ENCODE data around the gene RABGAP1L. TPM values are rescaled to one million over a fixed set of nuclear protein-coding genes. Genes with fewer than 3 reads are reported as not detected.
"Not testable (repeated sequence)": the region's sequence is repeated elsewhere in the genome, so short reads cannot be mapped to it uniquely, and the experiment has no call there.

Gene RABGAP1L
- total RNA-seq, 1 experiment from 2014 or later = 14.2 TPM

DNA sequence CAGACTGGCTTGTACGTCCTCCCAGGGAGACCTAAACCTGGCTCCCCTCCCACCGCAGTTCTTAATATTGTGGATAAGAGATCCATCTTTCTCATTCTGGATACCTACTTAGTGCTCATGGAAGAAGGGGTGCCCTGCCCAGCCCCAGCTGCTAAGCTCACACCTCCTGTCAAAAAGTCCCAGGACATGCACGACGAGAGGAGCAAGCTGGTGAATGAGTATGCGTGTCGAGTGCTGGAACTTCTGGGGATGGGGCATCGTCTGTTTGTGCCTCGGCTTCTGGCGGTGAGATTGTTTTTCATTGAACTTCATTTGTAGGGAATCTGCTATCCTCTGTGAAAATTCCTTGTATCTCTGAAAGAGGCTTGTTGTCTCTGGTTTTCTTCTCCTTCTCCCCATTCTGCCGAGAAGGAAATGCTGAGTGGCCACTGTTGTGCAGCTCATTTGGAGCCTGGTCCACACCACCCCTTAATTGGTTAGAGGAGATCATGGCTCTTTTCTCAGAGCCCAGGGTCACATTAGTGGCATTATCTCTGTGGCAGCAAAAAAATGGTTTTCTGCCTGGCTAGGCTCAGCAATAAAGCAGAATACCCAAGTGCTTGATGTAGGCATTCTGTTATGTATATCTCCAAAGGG lies 641.0 kb downstream of the RABGAP1L start:
- peak; percentile 37 for DNase-seq (ENCODE audit: low read depth)

DNA sequence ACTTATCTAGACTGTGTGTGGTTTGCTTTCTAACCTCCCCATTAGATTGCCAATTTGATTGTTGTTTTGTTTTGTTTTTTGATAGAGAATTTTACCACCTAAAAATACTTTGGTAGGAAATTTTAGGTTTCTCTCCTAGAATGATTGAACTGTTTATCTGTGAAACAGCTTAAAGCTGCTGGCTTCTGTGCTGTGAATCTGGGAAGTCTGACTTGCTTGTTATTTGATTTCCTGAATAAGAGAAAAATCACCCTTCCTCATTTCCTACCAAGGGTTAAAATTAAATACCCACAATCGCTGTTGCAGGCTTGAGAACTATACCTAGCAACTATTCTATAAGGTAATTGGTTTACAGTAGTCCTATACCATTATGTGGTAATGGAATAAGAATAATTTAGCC lies 641.6 kb downstream of the RABGAP1L start:
- no peak for DNase-seq (ENCODE audit: low read depth)

DNA sequence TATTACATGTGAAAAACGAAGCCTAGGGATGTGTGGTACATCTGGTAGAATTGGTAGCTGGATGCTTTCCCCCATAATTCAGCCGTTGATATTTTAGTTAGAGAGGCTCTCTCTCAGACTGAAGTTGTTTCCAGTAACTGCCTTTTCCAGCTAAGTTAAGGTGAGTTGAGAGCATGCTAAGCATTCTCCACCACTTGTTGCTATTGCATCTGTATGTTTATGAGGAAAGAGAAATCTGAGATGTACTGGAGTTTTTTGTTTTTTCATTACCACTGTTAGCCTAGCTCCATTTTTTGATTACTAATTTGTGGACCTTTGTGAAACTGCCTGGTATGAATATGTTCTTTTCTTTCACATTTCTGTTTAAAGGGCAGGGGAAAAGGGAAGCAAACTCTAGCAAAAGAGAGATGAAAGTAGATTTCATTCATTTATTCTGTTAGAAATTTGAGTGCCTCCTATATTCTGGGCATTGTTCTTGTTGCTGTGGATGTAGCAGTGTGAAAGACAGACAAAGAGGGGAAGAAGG lies 650.5 kb downstream of the RABGAP1L start:
- DNase-seq (ENCODE audit: low read depth) = no peak

DNA sequence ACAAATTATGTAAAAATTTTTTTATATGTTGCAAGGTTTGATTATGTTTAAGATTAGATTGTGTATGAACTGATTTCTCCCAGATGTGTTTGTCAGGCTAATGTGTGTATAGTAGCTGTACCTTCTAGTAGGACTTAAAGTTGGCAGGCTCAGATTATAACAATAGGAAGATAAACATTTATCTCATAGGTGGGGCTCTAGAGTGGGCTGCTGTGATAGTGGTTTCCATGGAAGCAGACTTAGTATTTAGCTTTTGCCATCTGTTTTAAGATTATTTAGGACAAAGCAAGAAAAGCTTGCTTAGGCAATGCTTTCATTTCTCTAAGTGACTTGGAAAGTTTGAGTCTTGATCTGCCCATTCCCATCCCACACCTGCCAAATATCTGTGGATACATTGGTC lies 652.7 kb downstream of the RABGAP1L start:
- DNase-seq (ENCODE audit: low read depth) = no peak

DNA sequence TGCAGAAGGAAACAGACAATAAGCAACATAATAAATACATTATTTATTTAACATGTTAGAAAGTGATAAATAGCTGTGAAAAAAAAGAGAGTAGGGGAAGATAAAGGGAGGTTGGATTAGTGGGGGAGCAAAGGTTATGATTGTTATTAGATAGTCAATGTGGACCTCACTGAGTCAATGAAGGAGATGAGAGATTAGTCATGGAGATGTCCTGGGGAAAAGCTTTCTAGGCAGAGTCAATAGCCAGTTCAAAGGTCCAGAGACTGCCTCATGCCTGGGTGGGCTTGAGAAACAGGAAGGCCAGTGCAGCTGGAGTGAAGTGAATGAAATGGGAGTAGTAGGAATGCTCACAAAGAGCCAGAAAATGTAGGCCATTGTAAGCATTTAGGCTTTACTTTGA lies 653.3 kb downstream of the RABGAP1L start:
- DNase-seq (ENCODE audit: low read depth) = no peak

DNA sequence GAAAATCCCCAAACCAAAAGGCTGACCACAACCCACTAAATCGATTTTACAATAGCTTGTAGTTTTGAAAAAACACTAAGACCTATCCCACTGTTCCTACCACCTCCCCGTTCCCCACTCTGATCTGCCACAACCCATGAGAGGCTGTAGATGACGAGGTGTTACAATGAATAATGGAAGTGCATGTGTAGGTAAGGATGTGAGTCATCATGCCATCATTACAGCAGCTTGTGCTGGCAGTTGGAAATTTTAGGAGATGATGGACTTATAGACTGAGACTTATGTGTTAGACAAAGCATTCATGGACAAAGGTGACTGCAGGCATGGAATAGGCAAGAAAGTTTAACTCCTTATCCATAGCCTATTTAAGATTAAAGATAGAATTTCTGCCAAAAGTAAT lies 655.7 kb downstream of the RABGAP1L start:
- peak; percentile 91 for DNase-seq (ENCODE audit: low read depth)

DNA sequence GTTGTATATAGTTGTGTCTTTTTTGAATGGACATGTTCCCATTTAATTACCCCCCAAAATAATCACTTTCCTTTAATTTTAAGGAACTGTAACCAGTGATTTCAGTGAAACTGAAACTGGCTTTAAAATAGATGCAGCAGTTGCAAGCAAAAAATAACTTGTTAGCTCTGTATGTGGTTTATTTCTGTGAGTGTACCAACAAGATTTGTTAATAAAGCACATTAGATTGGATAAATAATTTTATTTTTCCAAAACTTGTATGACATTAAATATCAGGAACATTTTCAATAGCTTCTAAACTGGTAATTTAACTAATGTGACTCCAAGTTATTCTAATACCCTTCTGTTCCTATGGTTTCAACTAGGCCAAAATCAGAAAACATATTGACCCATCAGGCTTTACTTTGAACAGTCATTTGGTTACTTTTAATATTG lies 656.2 kb downstream of the RABGAP1L start:
- DNase-seq (ENCODE audit: low read depth) = no peak

DNA sequence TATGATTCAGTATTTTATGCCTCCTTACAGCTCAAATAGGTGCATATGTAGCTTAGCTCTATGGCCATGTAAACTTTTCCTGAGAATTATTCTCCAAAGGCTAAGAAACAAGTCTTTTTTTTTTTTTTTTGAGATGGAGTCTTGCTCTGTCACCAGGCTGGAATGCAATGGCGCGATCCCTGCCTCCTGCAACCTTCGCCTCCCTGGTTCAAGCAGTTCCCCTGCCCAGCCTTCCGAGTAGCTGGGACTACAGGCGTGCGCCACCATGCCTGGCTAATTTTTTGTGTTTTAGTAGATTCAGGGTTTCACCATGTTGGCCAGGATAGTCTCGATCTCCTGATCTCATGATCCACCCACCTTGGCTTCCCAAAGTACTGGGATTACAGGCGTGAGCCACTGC lies 657.3 kb downstream of the RABGAP1L start:
- not testable (repeated sequence) for DNase-seq (ENCODE audit: low read depth)

DNA sequence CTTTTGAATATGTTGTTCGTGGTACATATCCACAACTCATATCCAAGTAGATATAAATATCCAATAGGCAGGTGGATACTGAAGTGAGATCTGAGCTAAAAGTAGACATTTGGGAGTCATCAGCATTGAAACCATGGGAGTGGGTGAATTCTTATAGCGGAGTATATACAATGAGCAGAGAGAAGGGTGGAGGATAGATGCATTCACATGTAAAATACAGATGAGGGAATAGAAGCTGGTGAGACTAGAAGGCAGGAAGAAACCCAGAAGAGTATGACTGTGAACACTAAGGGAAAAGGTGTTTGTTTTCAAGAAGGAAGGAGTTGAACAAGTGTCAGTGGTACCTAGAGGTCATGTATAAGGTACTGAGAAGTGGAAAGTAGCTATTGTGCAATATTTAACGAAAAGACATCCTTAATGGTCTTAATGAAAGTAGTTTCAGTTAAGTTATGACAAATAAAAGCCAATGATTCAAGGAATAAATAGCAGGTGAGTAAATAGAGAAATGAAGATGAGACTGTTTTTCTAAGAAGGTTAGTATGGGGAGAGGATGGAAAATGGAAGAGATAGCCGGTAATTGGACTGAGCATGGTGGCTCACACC lies 658.8 kb downstream of the RABGAP1L start:
- DNase-seq (ENCODE audit: low read depth) = no peak

DNA sequence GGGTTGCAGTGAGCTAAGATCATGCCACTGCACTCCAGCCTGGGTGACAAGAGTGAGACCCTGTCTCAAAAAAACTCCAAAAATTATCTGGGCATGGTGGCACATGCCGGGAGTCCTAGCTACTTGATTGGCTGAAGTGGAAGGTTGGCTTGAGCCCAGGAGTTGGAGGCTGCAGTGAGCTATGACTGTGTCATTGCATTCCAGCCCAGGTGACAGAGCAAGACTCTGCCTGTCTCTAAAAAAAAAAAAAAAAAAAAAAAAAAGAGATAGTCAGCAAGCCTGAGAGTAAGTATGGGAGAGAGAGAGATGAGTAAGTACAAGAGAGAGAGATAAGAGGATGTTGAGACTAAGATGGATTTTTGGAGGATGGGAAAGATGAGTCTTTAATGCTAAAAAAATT lies 659.6 kb downstream of the RABGAP1L start:
- DNase-seq (ENCODE audit: low read depth) = peak; percentile 64

DNA sequence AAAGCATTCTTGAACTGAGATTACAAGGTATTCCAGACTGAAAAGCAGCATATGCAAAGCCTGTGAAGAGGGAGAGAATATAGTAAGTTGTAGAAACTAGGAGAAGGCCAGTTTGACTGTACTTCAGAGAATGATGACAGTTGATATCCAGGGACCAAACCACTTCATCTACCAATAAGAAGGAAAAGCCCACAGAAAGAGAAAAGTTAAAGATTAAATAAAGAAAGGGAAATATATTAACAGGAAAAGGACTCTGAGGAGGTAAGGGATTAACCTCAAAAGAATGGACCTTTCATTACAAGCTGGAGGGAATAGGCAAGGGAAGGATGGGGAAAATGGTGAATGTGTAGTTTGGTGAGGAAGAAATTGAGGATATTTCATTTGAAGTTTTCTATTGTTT lies 660.3 kb downstream of the RABGAP1L start:
- no peak for DNase-seq (ENCODE audit: low read depth)

DNA sequence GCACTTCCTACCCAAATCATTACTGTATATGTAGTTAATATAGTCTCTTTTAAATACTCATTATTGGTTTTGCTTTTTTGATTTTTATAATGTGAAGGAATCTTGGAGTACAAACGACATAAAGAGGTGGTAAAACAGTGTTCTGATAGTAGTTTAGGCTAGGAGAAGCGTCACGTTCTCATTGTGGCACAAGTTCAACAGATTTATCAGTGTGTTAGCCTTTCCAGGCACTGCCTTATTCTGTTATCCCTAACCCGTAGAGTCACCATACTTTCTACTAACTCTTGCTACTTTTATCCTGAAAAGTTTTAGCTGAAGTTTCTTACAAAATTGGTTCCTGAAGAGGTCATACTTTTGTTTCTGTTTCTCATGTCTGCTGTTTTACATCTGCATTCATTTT lies 665.8 kb downstream of the RABGAP1L start:
- DNase-seq (ENCODE audit: low read depth) = no peak

DNA sequence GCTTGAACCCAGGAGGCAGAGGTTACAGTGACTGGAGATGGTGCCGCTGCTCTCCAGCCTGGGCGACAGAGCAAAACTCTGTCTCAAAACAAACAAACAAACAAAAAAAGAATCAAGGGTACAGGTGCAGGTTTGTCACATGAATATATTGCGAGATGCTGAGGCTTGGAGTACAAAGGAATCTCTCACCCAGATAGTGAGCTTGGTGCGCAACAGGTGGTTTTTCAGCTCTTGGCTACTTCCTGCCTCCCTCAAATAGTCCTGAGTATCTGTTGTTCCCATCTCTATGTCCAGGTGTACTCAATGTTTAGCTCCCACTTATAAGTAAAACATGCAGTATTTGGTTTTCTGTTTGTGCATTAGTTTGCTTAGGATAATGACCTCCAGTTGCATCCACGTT lies 666.5 kb downstream of the RABGAP1L start:
- DNase-seq (ENCODE audit: low read depth) = no peak

DNA sequence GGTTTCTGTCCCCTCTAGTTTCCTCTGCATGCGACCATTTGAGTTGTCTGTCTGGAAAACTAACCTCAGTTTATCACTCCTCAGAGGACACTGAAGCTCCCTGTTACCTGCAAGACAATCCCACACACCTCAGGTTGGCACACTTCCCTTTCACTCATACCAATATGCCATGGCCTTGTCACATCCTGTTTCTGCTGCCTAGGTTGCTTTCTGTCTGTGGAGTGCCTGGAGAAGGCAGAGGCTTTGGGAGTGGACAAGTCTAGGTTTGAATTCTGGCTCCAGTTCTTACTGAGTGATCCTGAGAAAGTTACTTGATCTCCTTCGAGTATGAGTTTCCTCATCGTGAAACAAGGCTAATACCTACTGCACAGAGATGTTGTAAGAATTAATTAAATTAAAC lies 668.9 kb downstream of the RABGAP1L start:
- no peak for DNase-seq (ENCODE audit: low read depth)

DNA sequence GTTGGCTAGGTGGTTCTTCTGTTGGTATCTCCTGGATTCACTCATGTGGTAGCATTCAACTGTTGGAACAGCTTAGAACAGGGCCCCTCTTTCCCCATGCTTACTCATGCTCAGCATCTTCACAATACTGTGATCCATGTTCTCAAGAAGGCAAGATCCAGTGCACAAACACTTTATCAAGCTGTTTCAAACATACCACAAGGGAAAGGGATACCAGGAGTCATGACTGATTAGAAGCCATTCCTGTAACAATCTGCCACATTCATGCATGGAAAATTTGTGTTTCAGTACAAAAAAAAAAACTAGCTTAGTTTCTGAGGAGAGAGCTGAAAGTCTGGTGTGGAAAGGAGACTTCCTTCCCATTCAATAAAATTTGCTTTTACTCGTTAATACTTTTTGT lies 670.7 kb downstream of the RABGAP1L start:
- no peak for DNase-seq (ENCODE audit: low read depth)

DNA sequence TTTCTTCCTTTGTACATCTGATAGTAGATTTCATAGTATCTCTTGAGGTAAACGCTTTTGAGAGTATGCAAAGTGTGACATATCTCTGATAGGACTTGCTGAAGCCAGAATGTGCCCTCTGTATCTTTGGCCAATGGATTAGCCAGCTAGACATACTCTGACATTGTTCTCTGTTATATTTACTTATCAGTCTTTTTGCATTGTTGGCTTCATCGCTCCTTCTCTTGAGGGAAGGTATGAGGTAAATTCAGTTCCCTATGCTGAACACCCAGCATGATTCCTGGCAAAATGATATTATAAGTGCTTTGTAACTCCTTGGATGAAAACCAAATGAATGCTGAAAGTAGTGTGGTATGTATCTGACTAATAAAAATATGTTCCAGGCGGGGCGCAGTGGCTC lies 677.2 kb downstream of the RABGAP1L start:
- DNase-seq (ENCODE audit: low read depth) = no peak

DNA sequence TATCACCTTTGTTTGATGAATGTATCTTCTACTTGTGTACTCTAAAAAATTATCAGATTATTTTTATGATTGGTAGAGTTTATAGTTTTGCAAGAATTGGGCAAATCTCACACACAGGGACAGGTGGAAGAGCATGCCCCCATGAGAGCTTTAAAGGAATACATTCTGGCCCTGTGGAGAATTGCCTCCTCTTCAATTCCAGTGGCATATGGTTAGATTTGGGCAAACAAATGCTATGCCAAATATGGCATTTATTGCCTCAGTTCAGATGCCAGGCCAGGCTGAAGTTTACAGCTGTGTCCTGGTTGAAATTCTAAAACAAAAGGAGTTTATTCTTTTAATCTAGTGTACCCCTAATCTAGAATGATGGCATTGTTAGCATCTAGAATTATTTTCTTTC lies 678.1 kb downstream of the RABGAP1L start:
- no peak for DNase-seq (ENCODE audit: low read depth)

DNA sequence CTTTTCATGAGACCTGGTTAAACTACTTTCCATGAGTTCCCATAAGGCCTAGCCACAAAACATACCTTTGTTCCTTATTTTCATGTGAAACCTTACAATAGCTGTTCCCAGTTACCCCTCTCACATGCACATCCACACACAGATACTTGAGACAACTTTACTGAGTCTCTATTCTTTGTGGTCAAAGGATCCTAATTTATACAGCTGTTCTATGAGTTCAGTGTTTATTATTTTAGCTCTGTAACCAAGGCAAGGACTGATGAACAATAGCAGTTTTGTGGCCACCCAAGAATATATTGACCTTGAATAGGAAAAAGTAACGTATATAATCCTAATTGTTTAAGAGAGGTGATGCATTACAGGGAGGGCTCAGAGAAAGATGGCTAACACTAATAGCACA lies 679.9 kb downstream of the RABGAP1L start:
- peak; percentile 16 for DNase-seq (ENCODE audit: low read depth)

DNA sequence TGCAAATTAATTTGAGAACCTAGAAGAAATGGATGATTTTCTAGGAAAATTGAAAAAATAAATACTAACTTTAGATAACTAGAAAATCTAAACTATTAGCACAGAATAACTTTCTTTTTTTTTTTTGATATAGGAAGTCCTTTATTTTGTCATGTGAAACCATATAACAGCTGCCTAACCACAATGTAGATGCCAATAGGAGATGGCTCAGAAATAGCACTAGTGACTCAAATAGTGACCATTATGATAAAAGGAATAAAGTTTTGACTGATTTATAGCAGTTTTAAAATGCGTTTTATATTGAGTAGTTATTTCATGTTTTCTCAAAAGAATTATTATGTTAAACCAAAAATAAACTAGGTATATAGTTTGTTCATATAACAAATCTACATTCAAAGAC lies 682.4 kb downstream of the RABGAP1L start:
- DNase-seq (ENCODE audit: low read depth) = no peak

DNA sequence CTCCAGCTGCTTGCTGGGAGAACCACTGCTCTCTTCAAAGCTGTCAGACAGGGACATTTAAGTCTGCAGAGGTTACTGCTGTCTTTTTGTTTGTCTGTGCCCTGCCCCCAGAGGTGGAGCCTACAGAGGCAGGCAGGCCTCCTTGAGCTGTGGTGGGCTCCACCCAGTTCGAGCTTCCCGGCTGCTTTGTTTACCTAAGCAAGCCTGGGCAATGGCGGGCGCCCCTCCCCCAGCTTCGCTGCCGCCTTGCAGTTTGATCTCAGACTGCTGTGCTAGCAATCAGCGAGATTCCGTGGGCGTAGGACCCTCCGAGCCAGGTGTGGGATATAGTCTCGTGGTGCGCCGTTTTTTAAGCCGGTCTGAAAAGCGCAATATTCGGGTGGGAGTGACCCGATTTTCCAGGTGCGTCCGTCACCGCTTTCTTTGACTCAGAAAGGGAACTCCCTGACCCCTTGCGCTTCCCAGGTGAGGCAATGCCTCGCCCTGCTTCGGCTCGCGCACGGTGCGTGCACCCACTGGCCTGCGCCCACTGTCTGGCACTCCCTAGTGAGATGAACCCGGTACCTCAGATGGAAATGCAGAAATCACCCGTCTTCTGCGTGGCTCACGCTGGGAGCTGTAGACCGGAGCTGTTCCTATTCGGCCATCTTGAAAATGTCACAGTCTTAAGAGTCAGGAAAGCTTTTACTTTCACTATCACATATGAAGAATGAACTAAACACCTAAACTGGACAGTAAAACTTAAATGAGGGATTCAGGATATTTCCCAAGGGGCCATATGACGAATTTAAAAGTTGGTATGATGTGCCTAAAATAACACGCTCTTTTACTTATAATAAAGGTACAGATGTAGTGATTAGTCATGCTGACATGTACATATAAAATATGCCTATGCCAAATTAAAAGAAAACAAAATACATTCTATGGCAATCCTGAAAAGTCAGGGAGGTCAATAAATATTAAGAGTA lies 689.6 kb downstream of the RABGAP1L start:
- DNase-seq (ENCODE audit: low read depth) = not testable (repeated sequence)

DNA sequence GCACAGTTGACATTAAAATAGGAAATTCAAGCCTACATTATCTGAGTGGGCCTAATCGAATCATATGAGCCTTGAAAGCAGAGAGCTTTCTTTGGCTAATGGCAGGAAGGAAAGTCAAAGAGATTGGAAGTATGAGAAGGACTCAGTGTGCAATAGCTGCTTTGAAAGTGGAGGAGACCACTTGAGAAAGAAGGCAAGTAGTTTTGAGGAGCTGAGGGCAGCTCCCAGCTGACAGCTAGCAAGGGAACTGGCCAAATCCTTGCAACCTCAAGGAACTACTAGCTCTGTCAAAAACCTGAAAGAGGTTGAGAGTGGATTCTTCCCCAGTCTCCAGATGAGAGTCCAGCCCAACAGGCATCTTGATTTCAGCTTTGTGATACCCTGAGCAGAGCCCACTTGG lies 691.4 kb downstream of the RABGAP1L start:
- no peak for DNase-seq (ENCODE audit: low read depth)

DNA sequence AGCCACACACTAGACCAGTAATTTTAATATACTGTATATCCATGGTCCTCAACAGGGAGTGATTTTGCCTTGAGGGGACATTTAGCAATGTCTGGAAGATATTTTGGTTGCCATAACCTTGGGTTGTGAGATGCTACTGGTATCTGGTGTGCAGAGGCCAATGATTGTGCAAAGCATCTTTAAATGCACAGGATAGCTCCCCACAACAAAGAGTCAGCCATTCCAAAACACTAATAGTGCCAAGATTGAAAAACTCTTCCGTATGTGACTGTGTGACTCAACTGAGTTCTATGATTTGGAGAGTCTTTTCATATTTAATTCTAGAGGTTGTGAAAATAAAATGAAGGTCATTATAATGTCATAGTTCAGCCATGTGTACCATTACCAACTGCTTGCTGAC lies 699.0 kb downstream of the RABGAP1L start:
- no peak for DNase-seq (ENCODE audit: low read depth)

DNA sequence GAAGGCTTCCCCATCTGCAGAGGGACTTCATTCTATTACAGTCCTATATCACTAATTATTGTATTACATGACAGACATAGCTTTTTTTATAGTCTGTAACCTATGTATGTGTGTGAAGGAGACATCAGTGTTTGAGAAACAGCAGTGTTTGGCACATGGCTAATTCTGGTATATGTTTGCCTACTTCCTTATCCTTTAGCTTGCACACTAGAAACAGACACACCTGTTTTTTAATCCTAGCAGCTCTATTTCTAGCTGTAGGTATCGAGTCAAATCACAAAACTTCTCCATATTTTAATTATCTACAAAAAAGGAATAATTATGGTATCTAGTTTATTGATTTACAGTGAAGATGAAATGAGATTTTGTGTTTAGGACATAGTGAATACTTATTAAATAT lies 711.0 kb downstream of the RABGAP1L start:
- no peak for DNase-seq (ENCODE audit: low read depth)
